ENCODE results near the gene SPTLC3.

The SPTLC3 gene

GRCh38 chr20:13205848-13206434 is 197.2 kb downstream of the SPTLC3 start:
- no peaks in the 10 kb centered on the region for H3K27me3 Mint-ChIP-seq
- intact Hi-C loops (cut with micrococcal nuclease) = no loop called here
- H3K36me3 Mint-ChIP-seq (ENCODE audit: low read depth) = no peaks in the 10 kb centered on the region
- peaks cover 8% of the 10 kb centered on the region for H3K9me3 Mint-ChIP-seq
- H3K4me1 Mint-ChIP-seq (ENCODE audit: low read depth) = no peaks in the 10 kb centered on the region
- no peak overlapping the region for H3K27ac Mint-ChIP-seq
- no peak overlapping the region for H3K4me3 Mint-ChIP-seq

GRCh38 chr20:13207016-13207415 is 198.2 kb downstream of the SPTLC3 start:
- H3K27ac Mint-ChIP-seq = no peak overlapping the region
- peaks cover 8% of the 10 kb centered on the region for H3K9me3 Mint-ChIP-seq
- no peak overlapping the region for H3K4me3 Mint-ChIP-seq
- intact Hi-C loops (cut with micrococcal nuclease) = no loop called here
- H3K36me3 Mint-ChIP-seq (ENCODE audit: low read depth) = no peaks in the 10 kb centered on the region
- no peaks in the 10 kb centered on the region for H3K27me3 Mint-ChIP-seq
- no peaks in the 10 kb centered on the region for H3K4me1 Mint-ChIP-seq (ENCODE audit: low read depth)

- intact Hi-C loops (cut with micrococcal nuclease) = no loop called here
- Mint-ChIP-seq H3K27ac (no peak overlapping the region), H3K9me3 (no peaks in the 10 kb centered on the region), H3K36me3 (ENCODE audit: low read depth) (no peaks in the 10 kb centered on the region), H3K27me3 (peaks cover 16% of the 10 kb centered on the region), H3K4me3 (no peak overlapping the region), H3K4me1 (ENCODE audit: low read depth) (no peaks in the 10 kb centered on the region)
Measured at GRCh38 chr20:13211956-13212618, 203.3 kb downstream of the SPTLC3 start.

- Mint-ChIP-seq H3K27me3 (peaks cover 18% of the 10 kb centered on the region), H3K4me3 (no peak overlapping the region), H3K9me3 (no peaks in the 10 kb centered on the region), H3K27ac (no peak overlapping the region), H3K4me1 (ENCODE audit: low read depth) (no peaks in the 10 kb centered on the region), H3K36me3 (ENCODE audit: low read depth) (no peaks in the 10 kb centered on the region)
- intact Hi-C loops (cut with micrococcal nuclease) = no loop called here
Measured at GRCh38 chr20:13212750-13213149, 204.0 kb downstream of the SPTLC3 start.

GRCh38 chr20:13213335-13213734 is 204.6 kb downstream of the SPTLC3 start:
- Mint-ChIP-seq H3K36me3 (ENCODE audit: low read depth) (no peaks in the 10 kb centered on the region), H3K4me1 (ENCODE audit: low read depth) (no peaks in the 10 kb centered on the region)

GRCh38 chr20:13216533-13216932 is 207.8 kb downstream of the SPTLC3 start:
- peaks cover 11% of the 10 kb centered on the region for H3K4me1 Mint-ChIP-seq (ENCODE audit: low read depth)
- peaks cover 50% of the 10 kb centered on the region for H3K27me3 Mint-ChIP-seq
- intact Hi-C loops (cut with micrococcal nuclease) = no loop called here
- no peaks in the 10 kb centered on the region for H3K9me3 Mint-ChIP-seq
- H3K4me3 Mint-ChIP-seq = no peak overlapping the region
- no peak overlapping the region for H3K27ac Mint-ChIP-seq
- H3K36me3 Mint-ChIP-seq (ENCODE audit: low read depth) = no peaks in the 10 kb centered on the region

More at GRCh38 chr20:13213335-13213734, 204.6 kb downstream of the SPTLC3 start:
- H3K4me3 Mint-ChIP-seq = no peak overlapping the region
- H3K9me3 Mint-ChIP-seq = no peaks in the 10 kb centered on the region
- peaks cover 23% of the 10 kb centered on the region for H3K27me3 Mint-ChIP-seq
- no peak overlapping the region for H3K27ac Mint-ChIP-seq
- intact Hi-C loops (cut with micrococcal nuclease) = no loop called here

Measured in dendritic cell treated with granulocyte-macrophage colony-stimulating factor and Interleukin-4, amounts not matched to agents 40 ng/mL and 50 ng/mL, for 4 days (primary cell).